PC-3 (cell line): ENCODE measurements around the gene RTTN. TPM values are rescaled to one million over a fixed set of nuclear protein-coding genes. Genes with fewer than 3 reads are reported as not detected.

Source experiments
- ATAC-seq: fragments of 200-7000 bp; cut with Tn5 transposase; 2 replicates; pipeline ENCODE4 v1.9.1; 2020; ENCODE audit warnings: mild to moderate bottlenecking, moderate library complexity
- BruUV-seq: library from RNA; stranded (reverse); fragments of 400-500 nt; replicated peaks from 2 replicates; lab custom pipeline; 2021; lab: Mats Ljungman, UMichigan
- CTCF ChIA-PET: fragments of 300-600 bp; sonication (Branson Sonifier 250); formaldehyde crosslinking; loops from one replicate; lab custom pipeline; 2022; ENCODE audit warnings: antibody characterized with exemption; lab: Charles Lee
- POLR2A ChIA-PET: fragments of 300-600 bp; sonication (Branson Sonifier 250); formaldehyde crosslinking; loops from one replicate; lab custom pipeline; 2022; ENCODE audit warnings: antibody characterized with exemption; ENCODE audit not compliant: unreplicated experiment; lab: Charles Lee
- DNase-seq: peaks from one replicate; pipeline ENCODE4 v3.0.0-alpha.2; 2015
- H2AFZ ChIP-seq: fragments of 300-600 bp; sonication (generic); 2 replicates; pipeline ENCODE4 v1.6.0; 2016; ENCODE audit warnings: antibody characterized with exemption, low read length
- H3F3A ChIP-seq: fragments of 300-600 bp; sonication (generic); one replicate; pipeline ENCODE4 v1.6.0; 2017; ENCODE audit warnings: antibody characterized with exemption, low read length, control low read depth, mild to moderate bottlenecking; ENCODE audit not compliant: unreplicated experiment
- H3K27ac ChIP-seq: fragments of 300-600 bp; sonication (generic); 2 replicates; pipeline ENCODE4 v1.5.1; 2016; ENCODE audit warnings: mild to moderate bottlenecking, low read length
- H3K27me3 ChIP-seq: fragments of 300-600 bp; sonication (generic); 2 replicates; pipeline ENCODE4 v1.6.1; 2016; ENCODE audit warnings: low read length, mixed read lengths
- H3K36me3 ChIP-seq: fragments of 300-600 bp; sonication (generic); 2 replicates; pipeline ENCODE4 v1.6.1; 2016; ENCODE audit warnings: low read depth, mixed run types, low read length, mixed read lengths
- H3K4me1 ChIP-seq: fragments of 300-600 bp; sonication (generic); 2 replicates; pipeline ENCODE4 v1.5.1; 2016; ENCODE audit warnings: low read length; ENCODE audit not compliant: insufficient read depth
- H3K4me2 ChIP-seq: fragments of 300-600 bp; sonication (generic); 2 replicates; pipeline ENCODE4 v1.6.0; 2016; ENCODE audit warnings: low read length
- H3K4me3 ChIP-seq: fragments of 300-600 bp; sonication (generic); 2 replicates; pipeline ENCODE4 v1.5.1; 2016; ENCODE audit warnings: mild to moderate bottlenecking, low read length, mixed read lengths
- H3K79me2 ChIP-seq: fragments of 300-600 bp; sonication (generic); 2 replicates; pipeline ENCODE4 v1.6.1; 2017; ENCODE audit warnings: low read length, mixed read lengths
- H3K9ac ChIP-seq: fragments of 300-600 bp; sonication (generic); 2 replicates; pipeline ENCODE4 v1.6.0; 2016; ENCODE audit warnings: mild to moderate bottlenecking, low read length
- H3K9me2 ChIP-seq: fragments of 300-600 bp; sonication (generic); replicated peaks from 2 replicates; pipeline ENCODE4 v1.6.1; 2016; ENCODE audit warnings: mixed run types, low read length, mixed read lengths
- H3K9me3 ChIP-seq: fragments of 300-600 bp; sonication (generic); 2 replicates; pipeline ENCODE4 v1.6.1; 2016; ENCODE audit warnings: low read length, mixed read lengths
- H4K20me1 ChIP-seq: fragments of 300-600 bp; sonication (generic); 2 replicates; pipeline ENCODE4 v1.6.1; 2016; ENCODE audit warnings: low read length, mixed read lengths
- CTCF ChIP-seq: fragments of 300-600 bp; sonication (generic); conservative IDR thresholded peaks from 2 replicates; pipeline ENCODE4 v1.5.1; 2017; ENCODE audit warnings: antibody characterized with exemption, low read depth, mild to moderate bottlenecking, low read length
- EZH2 ChIP-seq: fragments of 300-600 bp; sonication (generic); IDR thresholded peaks from one replicate; pipeline ENCODE4 v1.6.1; 2017; ENCODE audit warnings: antibody characterized with exemption, mild to moderate bottlenecking, low read length; ENCODE audit not compliant: unreplicated experiment
- EZH2phosphoT487 ChIP-seq: fragments of 300-600 bp; sonication (generic); IDR thresholded peaks from 2 replicates; pipeline ENCODE4 v1.6.1; 2018; ENCODE audit warnings: mild to moderate bottlenecking, antibody characterized with exemption, low read length, borderline replicate concordance
- intact Hi-C: fragments of 100-400 bp; cut with micrococcal nuclease; formaldehyde crosslinking; loops from 2 replicates; pipeline ENCODE4 v1.9.0; 2023
- total RNA-seq: library from RNA; depleted of rRNA; stranded (reverse); fragments of >200 nt; gene quantifications from 2 replicates; pipeline ENCODE4 v1.2.3, GENCODE V29; 2014

The RTTN gene
- total RNA-seq, 1 experiment from 2014 or later = 24.7 TPM

- Histone ChIP-seq H2AFZ (no peak overlapping the region), H4K20me1 (no peaks in the 10 kb centered on the region), H3F3A (no peaks in the 10 kb centered on the region), H3K36me3 (no peaks in the 10 kb centered on the region), H3K79me2 (no peaks in the 10 kb centered on the region), H3K4me2 (no peak overlapping the region), H3K9me3 (no peaks in the 10 kb centered on the region), H3K4me3 (no peak overlapping the region), H3K4me1 (no peaks in the 10 kb centered on the region), H3K9ac (no peak overlapping the region), H3K27me3 (no peaks in the 10 kb centered on the region), H3K9me2 (no peaks in the 10 kb centered on the region), H3K27ac (no peak overlapping the region)
- BruUV-seq = no TSS peak
- POLR2A ChIA-PET = no interaction called here
- intact Hi-C loops = loop anchor here (2.0 to 5.0 kb wide), 3 partner anchors 367 to 1231 kb away; no protein-coding TSS in a partner anchor
- CTCF ChIA-PET = no interaction called here
- ATAC-seq (no peak), DNase-seq (no peak)
- no peak for TF ChIP-seq EZH2phosphoT487
- no peak for TF ChIP-seq EZH2
- TF ChIP-seq CTCF = no peak
These were observed 119.8 kb downstream of the RTTN start for GRCh38 chr18:70085641-70086040.

- Histone ChIP-seq H3K9me3 (no peaks in the 10 kb centered on the region), H3K9me2 (no peaks in the 10 kb centered on the region), H4K20me1 (no peaks in the 10 kb centered on the region), H3K79me2 (no peaks in the 10 kb centered on the region), H3K4me2 (no peak overlapping the region), H3K9ac (no peak overlapping the region), H2AFZ (no peak overlapping the region), H3F3A (no peaks in the 10 kb centered on the region), H3K27me3 (no peaks in the 10 kb centered on the region), H3K27ac (no peak overlapping the region), H3K36me3 (no peaks in the 10 kb centered on the region), H3K4me1 (no peaks in the 10 kb centered on the region), H3K4me3 (no peak overlapping the region)
- DNase-seq = no peak
- TF ChIP-seq EZH2 (no peak), CTCF (no peak), EZH2phosphoT487 (no peak)
- ChIA-PET CTCF (no interaction called here), POLR2A (no interaction called here)
- ATAC-seq = no peak
- BruUV-seq = no TSS peak
- intact Hi-C loops = no loop called here
These were observed 123.1 kb downstream of the RTTN start for GRCh38 chr18:70082430-70082829.

DNA sequence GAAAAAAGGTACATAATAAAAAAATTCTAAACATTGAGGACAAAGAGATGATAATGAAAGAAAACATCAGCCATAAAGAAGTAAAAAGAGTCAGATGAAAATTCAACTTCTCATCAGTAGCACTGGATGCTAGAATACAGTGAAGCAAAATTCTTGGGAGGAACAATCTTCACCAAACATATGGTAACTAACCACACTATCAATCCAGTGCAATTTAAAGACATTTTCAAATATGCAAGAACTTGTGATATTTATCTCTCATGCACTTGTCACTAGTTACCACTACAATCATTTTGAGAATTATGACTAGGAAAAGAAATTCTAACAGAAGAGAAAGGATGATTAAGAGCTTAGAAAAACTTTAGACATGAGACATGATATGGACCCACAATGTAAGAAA lies 127.4 kb downstream of the RTTN start:
- no peaks in the 10 kb centered on the region for H3K9me3 ChIP-seq
- no peaks in the 10 kb centered on the region for H3K4me1 ChIP-seq
- no peak overlapping the region for H2AFZ ChIP-seq
- H3K36me3 ChIP-seq = no peaks in the 10 kb centered on the region
- ChIA-PET CTCF (no interaction called here), POLR2A (no interaction called here)
- no peaks in the 10 kb centered on the region for H3K27me3 ChIP-seq
- intact Hi-C loops = loop anchor here (10.0 kb wide), 1 partner anchor 963 kb away; no protein-coding TSS in a partner anchor
- H3K9me2 ChIP-seq = no peaks in the 10 kb centered on the region
- no peak overlapping the region for H3K4me3 ChIP-seq
- no peak overlapping the region for H3K9ac ChIP-seq
- H3K4me2 ChIP-seq = no peak overlapping the region
- H3F3A ChIP-seq = no peaks in the 10 kb centered on the region
- H4K20me1 ChIP-seq = no peaks in the 10 kb centered on the region
- H3K27ac ChIP-seq = no peak overlapping the region
- ATAC-seq (no peak), DNase-seq (no peak)
- TF ChIP-seq EZH2 = no peak
- no peak for TF ChIP-seq EZH2phosphoT487
- no peak for TF ChIP-seq CTCF
- BruUV-seq = no TSS peak
- H3K79me2 ChIP-seq = no peaks in the 10 kb centered on the region
